Left hindlimb (tissue), 1 donor: ENCODE data around the gene PRKN.
A peak's percentile ranks its signal among the peaks of the same experiment; 100 is the strongest.
"Not testable (repeated sequence)": the region's sequence is repeated elsewhere in the genome, so short reads cannot be mapped to it uniquely, and the experiment has no call there.

Source experiments
- DNase-seq: peaks from one replicate; pipeline ENCODE4 v3.0.0-alpha.2; 2018

Gene PRKN

DNA sequence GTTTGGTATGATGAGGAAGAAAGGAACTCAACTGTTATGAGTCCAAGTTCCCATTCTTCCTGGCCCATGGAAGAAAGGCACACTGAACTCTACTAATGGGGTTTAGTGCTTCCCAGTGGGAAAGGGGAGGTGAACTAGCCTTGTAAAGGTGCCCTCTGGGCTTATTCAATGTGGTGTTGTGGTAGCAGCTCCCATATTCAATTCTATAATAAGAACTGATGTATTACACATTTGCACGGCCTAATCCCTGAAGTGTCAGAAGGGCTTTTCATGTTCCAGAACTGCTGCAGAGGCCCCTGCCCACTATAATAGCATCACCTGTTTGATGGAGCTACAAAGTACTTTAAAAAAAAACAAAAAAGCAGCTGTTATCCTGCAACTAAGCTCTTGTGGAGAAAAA is 17.1 kb downstream of the PRKN start:
- DNase-seq, result no peak

DNA sequence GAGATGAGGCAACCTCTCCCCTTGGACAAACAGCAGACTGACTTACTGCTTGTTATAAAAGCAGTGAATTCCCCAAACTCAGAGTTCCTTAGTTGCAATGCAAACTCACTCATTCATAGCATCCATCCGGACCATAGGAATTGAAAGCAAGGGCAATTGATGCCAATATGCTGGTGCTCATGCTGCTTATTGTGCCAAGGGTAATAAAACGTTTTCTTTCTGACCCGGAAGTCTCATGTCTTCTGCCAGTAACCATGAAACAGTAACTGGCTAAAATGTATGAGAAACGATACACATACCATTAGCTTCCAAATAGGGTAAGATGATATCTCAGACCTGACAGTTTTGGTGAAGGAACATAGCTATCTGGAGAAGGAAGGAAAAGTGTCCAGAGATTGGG is 18.1 kb downstream of the PRKN start:
- DNase-seq, result no peak

DNA sequence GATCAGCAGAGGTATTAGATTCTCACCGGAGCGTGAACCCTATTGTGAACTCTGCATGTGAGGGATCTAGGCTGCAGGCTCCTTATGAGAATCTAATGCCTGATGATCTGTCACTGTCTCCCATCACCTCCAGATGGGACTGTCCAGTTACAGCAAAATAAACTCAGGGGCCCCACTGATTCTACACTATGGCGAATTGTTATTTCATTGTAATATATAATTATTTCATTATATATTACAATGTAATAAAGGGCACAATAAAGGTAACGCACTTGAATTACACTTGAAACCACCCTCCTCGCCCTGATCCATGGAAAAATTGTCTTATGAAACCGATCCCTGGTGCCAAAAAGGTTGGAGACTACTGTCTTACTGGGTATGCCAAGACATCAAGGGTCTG is 18.6 kb downstream of the PRKN start:
- no peak for DNase-seq

DNA sequence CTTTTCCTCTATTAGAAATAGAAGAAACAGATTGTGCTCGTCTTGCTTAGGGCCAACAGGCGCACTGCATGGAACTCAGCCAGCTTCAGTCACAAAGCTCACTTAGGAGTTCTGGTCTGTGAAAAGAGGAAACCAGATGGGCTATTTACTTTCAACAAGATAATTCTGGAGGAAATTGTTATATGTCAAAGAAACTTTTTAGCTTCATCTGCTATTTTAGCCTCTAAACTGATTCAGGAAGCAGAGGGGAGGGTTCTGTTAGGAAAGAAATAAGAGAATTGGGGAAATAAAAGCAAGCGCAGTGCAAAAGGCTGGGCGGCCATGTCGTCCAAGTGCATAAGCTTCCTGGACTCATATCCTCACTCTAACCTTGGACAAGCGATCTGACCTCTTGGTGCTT is 21.3 kb downstream of the PRKN start:
- DNase-seq, result peak; percentile 70

DNA sequence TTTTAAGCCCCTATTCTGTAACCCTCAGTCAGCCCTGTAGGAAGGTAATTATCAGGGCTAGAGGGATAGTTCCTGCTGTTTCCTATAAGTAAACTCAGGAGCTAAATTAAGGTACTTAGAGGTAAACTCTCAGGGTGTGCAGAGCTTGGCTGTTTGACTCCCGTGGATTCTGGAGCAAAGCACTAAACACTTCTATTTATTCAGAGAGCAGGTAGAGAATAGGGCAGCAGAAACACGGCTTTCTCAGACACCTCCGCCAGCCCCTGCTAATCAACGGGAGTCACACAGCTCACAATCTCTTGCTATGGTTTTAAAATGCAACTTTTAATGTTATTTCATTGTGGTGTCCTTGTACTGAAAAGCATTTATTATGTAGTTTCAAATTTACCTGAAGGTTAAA is 21.8 kb downstream of the PRKN start:
- DNase-seq, result no peak

DNA sequence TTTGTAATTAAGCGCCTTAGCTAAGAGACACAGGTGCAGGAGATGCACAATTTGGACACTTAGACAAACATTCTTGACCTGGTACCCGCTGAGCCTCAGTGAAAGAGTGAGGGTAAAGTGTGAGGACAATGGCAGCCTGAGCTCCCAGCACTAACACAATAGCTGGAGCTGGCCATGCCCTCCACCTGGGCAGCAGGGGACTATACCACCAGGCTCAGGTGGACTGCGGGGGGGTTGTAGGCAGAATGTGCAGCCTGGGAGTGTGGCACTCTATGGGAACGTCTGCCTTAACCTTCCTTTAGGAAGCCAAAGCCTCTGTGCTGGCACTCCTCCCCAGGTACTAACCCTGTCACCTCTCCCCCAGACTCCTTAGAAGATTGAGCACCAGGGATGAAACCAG is 23.6 kb downstream of the PRKN start:
- no peak for DNase-seq

DNA sequence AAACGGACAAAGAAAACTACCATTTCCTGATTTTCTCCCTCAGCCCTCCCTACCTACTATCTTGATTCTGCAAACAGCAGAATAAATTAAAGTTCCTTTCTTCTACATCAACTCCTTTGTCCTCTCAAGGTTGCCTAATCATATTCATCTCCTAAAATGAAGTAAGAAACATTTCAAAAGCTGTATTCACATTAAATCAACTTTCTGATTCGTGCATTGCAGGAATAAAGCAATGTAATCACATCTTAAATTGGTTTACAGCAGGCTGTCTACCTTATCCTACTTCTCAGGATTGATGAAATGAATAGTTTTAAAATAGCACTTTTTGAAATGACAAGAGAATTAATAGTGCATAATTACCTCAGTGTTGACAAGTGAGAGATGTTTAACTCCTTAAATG is 25.1 kb downstream of the PRKN start:
- DNase-seq, result no peak

DNA sequence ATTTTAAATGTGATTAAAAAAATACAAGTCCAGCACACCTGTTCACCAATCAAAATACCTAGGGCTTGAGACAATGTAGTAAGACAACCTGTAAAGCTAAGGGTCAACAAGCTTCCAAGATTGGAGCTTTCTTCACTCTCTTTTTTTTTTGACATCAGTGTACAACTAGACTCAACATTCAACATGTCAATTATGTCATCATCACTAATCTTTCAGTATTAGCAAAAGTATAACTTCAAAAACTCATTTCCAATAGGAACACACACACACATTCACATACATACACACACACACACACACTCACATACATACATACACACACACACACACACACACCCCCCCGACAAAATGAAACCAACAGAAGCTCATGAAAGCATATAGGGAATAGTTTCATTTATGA is 26.0 kb downstream of the PRKN start:
- no peak for DNase-seq

DNA sequence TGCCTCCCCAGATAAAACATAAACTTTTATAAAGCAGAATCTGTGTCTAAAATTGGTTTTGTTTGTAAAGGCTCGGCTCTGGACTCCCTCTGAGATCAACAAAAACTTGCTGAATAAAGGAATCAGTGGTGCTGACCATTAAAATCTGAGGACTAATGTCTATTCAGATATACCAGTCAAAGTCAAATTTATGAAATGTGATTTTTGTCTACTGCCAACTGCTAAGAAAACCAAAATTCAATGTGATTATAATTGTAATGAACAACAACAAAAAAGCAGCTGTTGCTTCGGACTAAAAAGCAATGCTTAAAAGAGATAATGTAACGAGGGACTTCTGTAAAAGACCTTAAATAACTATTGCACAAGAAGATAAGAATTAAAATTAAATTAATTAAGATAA is 26.6 kb downstream of the PRKN start:
- no peak for DNase-seq

DNA sequence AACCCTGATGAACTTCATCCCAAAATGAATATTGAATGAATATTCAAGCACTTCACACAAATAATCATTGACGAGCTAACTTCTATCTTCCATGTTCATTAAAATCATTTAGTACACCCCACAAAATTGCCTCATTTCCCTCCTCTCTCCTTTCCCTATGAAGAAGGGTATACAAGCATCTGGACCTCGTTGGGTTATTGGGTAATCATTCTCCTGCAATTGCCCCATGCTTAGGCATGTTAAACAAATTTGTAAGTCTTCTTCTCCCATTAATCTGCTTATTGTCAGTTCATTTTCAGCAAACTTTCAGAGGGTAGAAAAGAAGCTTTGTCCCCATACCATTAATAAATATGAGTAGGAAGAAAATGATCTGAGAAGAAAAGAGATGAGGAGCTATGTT is 27.6 kb downstream of the PRKN start:
- no peak for DNase-seq

DNA sequence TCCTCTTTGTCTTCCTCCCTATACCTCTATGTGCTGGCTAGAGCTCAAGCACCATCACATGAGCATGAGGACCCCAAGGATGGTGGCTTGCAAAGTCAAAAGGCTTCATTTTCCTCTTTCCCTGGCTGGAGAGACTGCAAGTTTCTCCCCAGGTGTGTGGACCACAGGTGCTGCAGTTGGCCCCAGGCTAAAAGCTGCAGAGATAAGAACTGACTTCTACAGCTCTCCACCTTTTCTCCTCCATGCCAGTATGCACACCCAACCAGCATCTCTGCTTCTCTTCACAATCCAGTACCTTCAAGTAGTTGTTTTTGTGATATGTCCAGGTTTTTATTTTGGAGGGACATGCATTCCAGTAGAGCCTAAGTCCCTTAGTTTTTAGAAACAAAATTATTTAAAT is 29.1 kb downstream of the PRKN start:
- no peak for DNase-seq

DNA sequence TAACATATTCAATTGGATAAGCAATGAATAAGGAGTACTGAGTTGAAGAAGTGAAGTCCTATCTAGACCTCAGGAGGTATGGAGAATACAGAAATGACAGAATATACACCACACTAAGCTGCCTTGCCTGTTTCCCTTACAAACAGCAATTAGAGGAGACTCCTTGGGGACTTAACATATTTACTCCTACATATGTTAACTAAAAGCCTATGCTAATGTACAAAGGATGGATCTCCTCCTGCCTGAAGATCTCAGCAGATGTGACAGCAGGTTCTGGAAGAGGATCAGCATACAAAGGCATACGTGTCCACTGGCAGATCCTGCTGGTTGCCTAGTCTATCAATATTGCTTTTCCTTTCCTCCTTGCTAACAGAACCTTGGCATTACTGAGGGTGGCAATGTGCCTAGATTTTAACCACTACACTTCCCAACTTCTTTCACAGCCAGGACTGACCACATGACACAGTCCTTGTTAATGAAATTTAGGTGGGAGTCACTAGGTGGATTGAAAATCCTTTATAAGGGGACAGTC is 29.6 kb downstream of the PRKN start:
- no peak for DNase-seq

DNA sequence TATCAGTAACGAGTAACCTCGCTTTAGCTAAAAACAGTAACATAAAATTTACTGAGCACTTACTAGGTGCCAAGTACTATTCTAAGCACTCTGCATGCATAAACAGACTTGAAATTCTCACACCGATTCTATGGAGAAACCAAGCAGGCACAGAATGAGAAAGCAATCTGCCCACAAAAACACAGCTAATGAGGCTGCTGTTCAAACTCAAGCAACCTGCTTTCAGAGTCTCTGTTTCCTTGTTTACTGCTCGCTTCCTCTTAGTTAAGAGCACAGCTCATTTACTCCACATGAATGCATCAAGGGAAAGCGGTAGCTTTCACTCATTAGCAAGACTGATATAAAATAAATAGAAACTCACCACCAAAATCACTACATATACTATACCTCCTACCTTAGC is 37.4 kb downstream of the PRKN start:
- no peak for DNase-seq

DNA sequence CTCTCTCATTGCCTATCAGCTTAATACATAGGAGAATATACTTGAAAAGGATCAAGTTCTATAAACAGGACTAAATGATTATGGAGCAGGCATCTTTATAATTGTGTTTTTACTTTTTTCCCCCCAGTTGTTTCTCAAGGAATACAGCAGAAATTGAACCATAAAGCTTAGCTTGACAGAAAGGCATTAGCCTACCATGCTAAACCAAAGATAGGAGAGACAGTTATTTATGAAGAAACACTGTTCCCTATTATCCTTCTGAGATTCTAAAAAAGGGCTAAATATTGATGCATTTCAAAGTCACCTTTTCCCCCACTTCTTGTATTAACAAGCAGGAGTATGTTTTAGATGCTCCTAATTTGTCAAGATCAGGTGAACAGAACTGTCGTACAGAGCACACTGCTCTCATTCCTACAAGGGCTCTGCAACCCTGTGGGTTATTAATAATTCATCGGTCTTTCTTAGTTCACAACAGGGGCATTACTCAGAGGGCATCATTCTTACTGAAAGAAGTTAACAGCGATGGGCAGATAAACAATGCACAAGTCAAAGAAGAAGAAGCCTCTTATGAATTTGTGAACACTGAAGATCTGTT is 38.7 kb downstream of the PRKN start:
- DNase-seq, result no peak

DNA sequence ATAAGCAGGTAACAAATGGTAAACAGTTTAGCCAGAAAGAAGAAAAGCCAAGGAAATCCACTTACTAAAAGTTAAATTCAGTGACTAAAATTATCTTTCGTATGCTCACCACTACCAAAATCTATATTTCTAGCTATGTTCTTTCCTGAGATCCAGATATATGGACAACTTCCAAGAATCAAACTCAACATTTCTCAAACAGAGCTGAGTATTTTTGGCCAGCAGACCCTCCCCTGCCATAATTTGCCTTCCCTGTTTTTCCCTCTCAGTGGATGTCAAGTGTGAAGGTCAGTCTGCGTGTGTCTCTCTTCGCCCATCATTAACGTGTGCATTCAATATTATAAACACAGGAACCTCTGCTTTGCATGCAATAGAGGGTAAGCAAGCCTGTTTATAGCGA is 42.0 kb downstream of the PRKN start:
- DNase-seq, result no peak

DNA sequence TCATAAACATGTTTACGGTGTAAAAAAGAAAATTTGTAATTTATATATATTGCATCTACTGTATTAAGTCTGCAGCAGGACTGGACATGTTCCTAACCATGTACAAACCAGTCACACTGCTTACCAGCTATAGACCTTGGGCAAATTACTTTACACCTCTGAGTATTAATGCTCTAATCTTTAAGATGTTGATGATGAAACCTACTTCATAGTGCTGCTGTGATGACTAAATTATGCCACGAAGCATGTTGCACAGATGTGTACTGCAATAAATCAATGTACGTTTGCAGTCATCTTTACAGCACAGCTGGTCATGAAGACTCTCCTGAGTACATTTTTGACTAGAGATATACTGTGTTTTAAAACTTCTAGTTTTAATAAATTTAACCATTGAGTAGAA is 42.6 kb downstream of the PRKN start:
- no peak for DNase-seq

DNA sequence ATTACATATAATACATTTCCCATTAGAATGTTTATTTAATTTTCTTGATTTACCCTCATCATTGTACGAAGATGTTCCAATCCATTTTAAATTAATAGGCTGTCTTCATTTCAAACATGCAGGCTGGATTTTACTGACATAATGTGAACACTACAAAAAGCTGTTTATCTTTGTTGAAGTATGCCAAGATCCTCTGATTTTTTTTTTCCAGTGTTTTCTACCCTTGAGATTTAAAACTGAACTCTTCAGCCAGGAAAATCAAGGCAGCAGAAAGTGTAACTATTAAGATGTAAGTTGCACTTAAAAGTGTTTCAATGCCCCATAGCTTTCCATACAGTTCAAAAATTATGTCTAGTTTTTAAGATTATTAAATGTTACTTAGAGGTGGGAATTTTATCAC is 43.5 kb downstream of the PRKN start:
- DNase-seq, result no peak

DNA sequence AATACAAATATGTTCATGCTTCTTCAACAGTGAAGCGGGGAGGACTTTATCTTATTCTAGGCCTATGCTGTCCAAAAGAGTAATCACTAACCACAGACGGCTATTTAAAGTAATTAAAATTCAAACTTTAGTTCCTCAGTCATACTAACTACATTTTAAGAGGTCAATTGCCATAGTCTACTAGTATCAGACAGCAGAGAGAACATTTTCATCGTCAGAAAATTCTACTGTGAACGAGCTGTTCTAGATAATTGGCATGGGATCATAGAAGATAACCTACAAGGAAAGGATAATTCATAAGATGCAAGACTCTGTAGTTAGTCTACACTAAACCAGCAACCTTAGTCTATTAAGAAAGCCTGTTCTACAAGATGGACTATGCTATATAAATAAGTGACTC is 44.4 kb downstream of the PRKN start:
- no peak for DNase-seq

DNA sequence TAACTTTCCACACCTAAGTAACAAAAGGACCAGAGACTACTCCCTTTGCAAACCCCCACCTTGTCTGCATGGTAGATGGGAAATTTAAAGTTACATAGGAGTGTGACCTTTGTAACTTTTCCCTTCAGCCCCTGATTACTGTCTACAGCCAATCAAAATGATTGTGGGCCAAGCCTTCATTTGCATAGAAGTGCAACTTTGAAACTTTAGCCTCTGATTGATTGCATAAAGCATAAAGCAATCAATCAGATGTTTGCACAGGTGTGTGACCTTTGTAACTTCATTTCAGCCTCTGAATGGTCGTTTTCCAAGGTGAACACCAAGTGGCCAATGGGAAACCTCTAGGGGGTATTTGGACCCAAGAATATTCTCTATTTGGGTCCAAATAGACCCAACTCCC is 46.1 kb downstream of the PRKN start:
- no peak for DNase-seq

DNA sequence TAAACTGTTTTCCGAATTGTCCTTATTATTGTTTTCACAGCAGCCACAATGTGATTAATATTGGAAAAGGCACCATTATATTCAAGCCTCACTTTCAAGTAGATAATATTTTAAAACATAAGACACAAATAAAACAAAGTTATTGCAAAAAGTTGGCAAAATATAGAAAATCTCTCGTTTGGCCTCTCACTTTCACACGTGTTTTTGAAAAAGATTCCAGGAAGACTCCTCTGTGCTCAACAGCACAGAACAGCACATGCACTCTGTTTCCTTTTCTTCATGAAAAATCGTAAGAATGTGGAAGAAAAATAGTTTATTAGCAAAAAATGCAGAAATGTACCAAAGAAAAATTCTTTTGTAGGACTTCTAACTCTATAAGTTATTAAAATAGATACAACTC is 46.7 kb downstream of the PRKN start:
- no peak for DNase-seq

DNA sequence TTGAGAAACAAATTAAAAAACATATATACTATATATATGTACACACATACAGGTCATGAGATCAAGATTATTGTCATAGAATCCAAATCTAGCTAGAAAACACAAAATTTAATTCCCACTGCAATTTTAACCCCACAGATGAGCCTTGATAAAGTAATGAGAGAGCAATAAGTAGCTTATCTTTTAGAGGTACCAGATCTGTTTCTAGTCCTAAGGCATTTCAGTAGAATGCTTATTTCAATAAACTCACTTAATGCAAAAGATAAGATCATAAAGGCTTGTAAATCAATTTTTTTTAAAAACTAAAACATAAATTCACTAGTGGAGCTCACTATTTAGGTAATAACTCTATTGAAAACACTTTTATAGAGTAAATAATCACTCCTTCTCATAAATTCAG is 47.2 kb downstream of the PRKN start:
- DNase-seq, result no peak

DNA sequence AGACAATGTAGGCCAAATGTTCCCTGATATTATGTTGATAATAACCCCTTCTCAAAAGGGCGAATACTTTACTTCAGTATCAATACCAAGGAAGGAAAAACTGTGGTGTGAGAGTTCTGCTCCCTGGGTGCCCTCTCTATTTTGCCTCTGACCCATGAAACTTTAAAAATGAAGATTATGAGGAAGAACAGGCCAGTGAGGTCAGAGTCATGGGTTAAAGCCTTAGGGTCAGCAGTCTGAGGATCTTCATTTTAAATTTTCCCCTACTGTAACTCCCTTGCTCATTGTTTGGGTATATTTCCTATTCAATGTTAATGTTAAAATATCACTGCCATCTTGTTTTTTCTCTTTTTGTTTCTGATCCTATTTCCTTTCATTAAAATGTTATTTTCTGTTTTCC is 47.9 kb downstream of the PRKN start:
- DNase-seq, result no peak

DNA sequence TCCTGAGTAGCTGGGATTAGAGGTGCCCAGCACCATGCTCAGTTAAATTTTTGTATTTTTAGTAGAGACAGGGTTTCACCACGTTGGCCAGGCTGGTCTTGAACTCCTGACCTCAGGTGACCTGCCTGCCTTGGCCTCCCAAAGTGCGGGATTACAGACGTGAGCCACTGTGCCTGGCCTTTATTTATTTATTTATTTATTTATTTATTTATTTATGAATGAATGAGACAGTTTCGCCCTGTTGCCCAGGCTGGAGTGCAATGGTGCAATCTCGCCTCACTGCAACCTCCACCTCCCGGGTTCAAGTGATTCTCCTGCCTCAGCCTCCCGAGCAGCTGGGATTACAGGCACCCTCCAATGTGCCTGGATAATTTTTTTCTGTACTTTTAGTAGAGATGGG is 48.7 kb downstream of the PRKN start:
- not testable (repeated sequence) for DNase-seq

DNA sequence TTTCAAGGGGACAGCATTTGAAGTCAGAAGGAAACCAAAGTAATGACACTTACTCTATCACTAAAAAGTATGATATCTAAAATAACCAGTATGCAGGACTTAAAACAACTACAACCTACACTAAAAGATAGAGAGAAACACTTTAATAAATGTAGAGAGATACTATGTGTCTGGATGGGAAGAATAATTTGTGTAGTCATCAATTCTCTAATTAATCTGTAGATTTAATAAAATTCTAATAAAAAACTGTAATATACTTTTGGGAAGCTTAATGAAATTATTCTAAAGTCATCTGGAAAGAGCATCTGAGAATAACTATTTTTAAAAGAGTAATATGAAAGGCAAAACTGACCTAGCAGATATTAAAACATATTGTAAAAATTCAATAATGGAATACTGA is 52.1 kb downstream of the PRKN start:
- no peak for DNase-seq

DNA sequence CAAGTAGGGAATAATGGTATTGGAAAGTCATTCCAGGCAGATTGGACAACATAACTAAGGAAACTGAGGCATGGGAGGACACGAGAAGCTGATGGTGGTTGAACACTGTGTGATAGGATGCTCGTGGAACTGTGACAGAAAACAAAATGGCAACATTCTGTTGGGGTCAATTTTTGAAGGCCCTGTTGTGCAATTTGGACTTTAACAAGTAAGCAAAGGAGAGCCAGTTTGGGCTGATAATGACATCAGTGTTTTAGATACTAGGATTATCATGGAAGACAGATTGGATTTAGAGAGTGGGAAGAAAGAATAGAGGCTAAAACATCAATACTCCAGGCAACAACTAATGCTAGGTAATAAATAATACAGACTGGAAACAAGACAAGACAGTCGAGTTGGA is 53.1 kb downstream of the PRKN start:
- DNase-seq, result no peak
